GM12892 (cell line): ENCODE results near the gene THAP12.

Source experiments
- DNase-seq: peaks from one replicate; pipeline ENCODE4 v3.0.0; 2011; ENCODE audit not compliant: insufficient read length
- FAIRE-seq: peaks from 2 replicates; lab custom pipeline; 2011; peaks lifted over from hg19 to GRCh38; lab: Jason Lieb, UNC
- POLR2A ChIP-seq: IDR thresholded peaks from 2 replicates; pipeline ENCODE4 v1.6.1; 2011; ENCODE audit warnings: low read depth, low read length, control low read depth
- POLR2AphosphoS5 ChIP-seq: IDR thresholded peaks from 2 replicates; pipeline ENCODE4 v1.6.1; 2011; ENCODE audit warnings: low read depth, low read length, control low read depth
- TAF1 ChIP-seq: IDR thresholded peaks from 2 replicates; pipeline ENCODE4 v1.6.1; 2011; ENCODE audit warnings: low read depth, mild to moderate bottlenecking, control low read depth, low read length, borderline replicate concordance

Gene THAP12

GRCh38 chr11:76307978-76308747 is 72.8 kb downstream of the THAP12 start:
- FAIRE-seq (no peak), DNase-seq (no peak)
- no peak for TF ChIP-seq POLR2AphosphoS5

- TF ChIP-seq POLR2A (no peak), POLR2AphosphoS5 (no peak)
- FAIRE-seq = no peak
- no peak for DNase-seq
Observed at GRCh38 chr11:76307396-76307795, 73.5 kb downstream of the THAP12 start.

GRCh38 chr11:76303399-76303798 is 77.5 kb downstream of the THAP12 start:
- FAIRE-seq (no peak), DNase-seq (no peak)
- TF ChIP-seq POLR2AphosphoS5 = no peak
- TF ChIP-seq POLR2A = no peak
- TF ChIP-seq TAF1 = no peak

GRCh38 chr11:76302996-76303395 is 77.9 kb downstream of the THAP12 start:
- TF ChIP-seq TAF1 (no peak), POLR2A (no peak), POLR2AphosphoS5 (no peak)
- no peak for FAIRE-seq
- no peak for DNase-seq
